ENCODE results near the gene CHST8.

Gene CHST8

GRCh38 chr19:33644284-33644836, 22.6 kb downstream of the CHST8 start:
- H3K27ac ChIP-seq (ENCODE audit: low read depth, low read length), result no peak overlapping the region
- H3K9me2 ChIP-seq (replicated peaks; ENCODE audit: control insufficient read depth, low read length), result no peaks in the 10 kb centered on the region
- H3K36me3 ChIP-seq (ENCODE audit: control insufficient read depth, low read length), result no peaks in the 10 kb centered on the region
- TF ChIP-seq CTCF (IDR thresholded peaks at IDR 0.05; ENCODE audit: low read depth, low read length, poor library complexity, severe bottlenecking), result no peak
- no peak for TF ChIP-seq EZH2phosphoT487 (IDR thresholded peaks at IDR 0.05; ENCODE audit: borderline replicate concordance, low read length)
- no peaks in the 10 kb centered on the region for H3K79me2 ChIP-seq (ENCODE audit: control insufficient read depth, low read length)
- H3K4me3 ChIP-seq (ENCODE audit: low read length), result no peak overlapping the region
- H4K20me1 ChIP-seq (ENCODE audit: control insufficient read depth, insufficient read depth, low read depth, low read length), result no peaks in the 10 kb centered on the region
- H3F3A ChIP-seq (ENCODE audit: control insufficient read depth, insufficient read depth), result no peaks in the 10 kb centered on the region
- no peak overlapping the region for H3K4me2 ChIP-seq (ENCODE audit: low read length)
- H3K4me1 ChIP-seq (ENCODE audit: control insufficient read depth, low read length), result no peaks in the 10 kb centered on the region
- no peaks in the 10 kb centered on the region for H3K27me3 ChIP-seq (ENCODE audit: control insufficient read depth, low read length)
- no peaks in the 10 kb centered on the region for H3K9me3 ChIP-seq (ENCODE audit: control insufficient read depth, insufficient read depth, low read length)

DNA sequence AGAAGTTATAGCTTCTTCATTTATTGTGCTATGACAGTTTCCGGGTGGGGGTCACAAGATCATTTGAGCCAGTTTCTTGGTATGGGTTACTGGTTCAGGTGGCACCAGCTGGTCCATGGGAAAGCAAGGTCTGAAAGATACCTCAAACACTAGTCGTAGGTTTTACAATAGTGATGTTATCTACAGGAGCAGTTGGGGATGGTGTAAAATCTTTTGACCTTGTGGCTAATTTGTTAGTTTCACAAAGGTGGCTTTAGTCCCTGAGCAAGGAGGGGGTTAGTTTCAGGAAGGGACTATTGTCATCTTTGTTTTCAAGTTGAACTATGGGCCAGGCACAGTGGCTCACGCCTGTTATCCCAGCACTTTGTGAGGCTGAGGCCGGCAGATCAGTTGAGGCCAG, 24.6 kb downstream of the CHST8 start:
- Histone ChIP-seq H3K79me2 (ENCODE audit: control insufficient read depth, low read length) (no peaks in the 10 kb centered on the region), H4K20me1 (ENCODE audit: control insufficient read depth, insufficient read depth, low read depth, low read length) (no peaks in the 10 kb centered on the region), H3K27me3 (ENCODE audit: control insufficient read depth, low read length) (no peaks in the 10 kb centered on the region), H3K9me3 (ENCODE audit: control insufficient read depth, insufficient read depth, low read length) (no peaks in the 10 kb centered on the region), H3K4me2 (ENCODE audit: low read length) (no peak overlapping the region), H3K4me3 (ENCODE audit: low read length) (no peak overlapping the region), H3K36me3 (ENCODE audit: control insufficient read depth, low read length) (no peaks in the 10 kb centered on the region), H3F3A (ENCODE audit: control insufficient read depth, insufficient read depth) (no peaks in the 10 kb centered on the region), H3K27ac (ENCODE audit: low read depth, low read length) (no peak overlapping the region), H3K9me2 (replicated peaks; ENCODE audit: control insufficient read depth, low read length) (no peaks in the 10 kb centered on the region), H3K4me1 (ENCODE audit: control insufficient read depth, low read length) (no peaks in the 10 kb centered on the region)
- TF ChIP-seq EZH2phosphoT487 (IDR thresholded peaks at IDR 0.05; ENCODE audit: borderline replicate concordance, low read length), result no peak
- TF ChIP-seq CTCF (IDR thresholded peaks at IDR 0.05; ENCODE audit: low read depth, low read length, poor library complexity, severe bottlenecking), result no peak

DNA sequence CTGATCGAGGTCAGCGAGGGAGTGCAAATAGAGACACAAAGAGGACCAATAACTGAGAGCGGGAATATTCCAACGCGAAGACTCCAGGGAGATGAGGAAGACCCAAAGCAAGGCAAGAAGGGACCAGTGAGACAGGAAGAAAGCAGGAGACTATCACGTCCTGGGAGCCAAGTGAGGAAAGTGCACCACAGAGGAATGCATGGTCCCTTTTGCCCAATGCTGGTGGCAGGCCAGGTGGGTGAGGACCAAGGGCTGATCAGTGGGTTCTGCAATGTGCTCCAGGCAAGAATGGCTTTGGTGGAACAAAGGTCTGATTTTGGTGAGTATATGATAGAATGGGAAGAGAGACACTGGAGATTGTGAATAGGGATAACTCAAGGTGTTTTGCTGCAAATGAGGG, 25.4 kb downstream of the CHST8 start:
- H3K27ac ChIP-seq (ENCODE audit: low read depth, low read length), result no peak overlapping the region
- H3K4me2 ChIP-seq (ENCODE audit: low read length), result no peak overlapping the region
- no peaks in the 10 kb centered on the region for H3K9me3 ChIP-seq (ENCODE audit: control insufficient read depth, insufficient read depth, low read length)
- no peak overlapping the region for H3K4me3 ChIP-seq (ENCODE audit: low read length)
- H3K9me2 ChIP-seq (replicated peaks; ENCODE audit: control insufficient read depth, low read length), result no peaks in the 10 kb centered on the region
- H4K20me1 ChIP-seq (ENCODE audit: control insufficient read depth, insufficient read depth, low read depth, low read length), result no peaks in the 10 kb centered on the region
- H3K79me2 ChIP-seq (ENCODE audit: control insufficient read depth, low read length), result no peaks in the 10 kb centered on the region
- H3K4me1 ChIP-seq (ENCODE audit: control insufficient read depth, low read length), result no peaks in the 10 kb centered on the region
- no peaks in the 10 kb centered on the region for H3K27me3 ChIP-seq (ENCODE audit: control insufficient read depth, low read length)
- TF ChIP-seq CTCF (IDR thresholded peaks at IDR 0.05; ENCODE audit: low read depth, low read length, poor library complexity, severe bottlenecking) (no peak), EZH2phosphoT487 (IDR thresholded peaks at IDR 0.05; ENCODE audit: borderline replicate concordance, low read length) (no peak)
- H3K36me3 ChIP-seq (ENCODE audit: control insufficient read depth, low read length), result no peaks in the 10 kb centered on the region
- no peaks in the 10 kb centered on the region for H3F3A ChIP-seq (ENCODE audit: control insufficient read depth, insufficient read depth)

Measured in DOHH2 (cell line).